T-cell (primary cell): ENCODE data around the gene PPP3R2. TPM values are rescaled to one million over a fixed set of nuclear protein-coding genes. Genes with fewer than 3 reads are reported as not detected.

Source experiments
- ATAC-seq, 4 experiments: fragments of 200-7000 bp in 3 of 4; fragments of 150-1000 bp in 1 of 4; cut with Tn5 transposase; replicated peaks in 1 of 4; 1 replicate in 3 of 4; 2 replicates in 1 of 4; pipeline ENCODE4 v1.10.0; 2021; ENCODE audit warnings: moderate library complexity in 3 of 4, mild to moderate bottlenecking in 2 of 4, moderate number of reproducible peaks in 1 of 4
- CTCF ChIA-PET, 2 donors: fragments of 300-600 bp; sonication (Branson Sonifier 250); formaldehyde crosslinking; loops; one replicate each; lab custom pipeline; 2022; ENCODE audit warnings: antibody characterized with exemption in 2 of 2; lab: Charles Lee
- POLR2A ChIA-PET, 2 donors: fragments of 300-600 bp; sonication (Branson Sonifier 250); formaldehyde crosslinking; loops; one replicate each; lab custom pipeline; 2022; ENCODE audit warnings: antibody characterized with exemption in 2 of 2; lab: Charles Lee
- DNase-seq, 35 experiments: peaks; one replicate each; pipeline versions ENCODE4 v3.0.0 to v3.0.0-alpha.2; 2013 to 2023
- H3K27ac ChIP-seq: one replicate; pipeline ENCODE4 v1.5.1; 2013; ENCODE audit warnings: low read length
- H3K27me3 ChIP-seq, 2 experiments: replicated peaks in 1 of 2; 1 replicate in 1 of 2; 2 replicates in 1 of 2; pipeline versions ENCODE4 v1.6.1 to v1.7.0; 2013; ENCODE audit warnings: low read length in 1 of 2, mixed read lengths in 1 of 2; ENCODE audit not compliant: control insufficient read depth in 2 of 2, insufficient read depth in 2 of 2; ENCODE audit errors: extremely low read depth in 1 of 2
- H3K36me3 ChIP-seq, 2 donors: 1 replicate in 1 of 2; 2 replicates in 1 of 2; pipeline versions ENCODE4 v1.6.1 to v1.7.0; 2013; ENCODE audit warnings: low read length in 1 of 2; ENCODE audit not compliant: control insufficient read depth in 2 of 2, insufficient read depth in 1 of 2; ENCODE audit errors: extremely low read depth in 1 of 2
- H3K4me1 ChIP-seq, 2 experiments: 1 replicate in 1 of 2; 2 replicates in 1 of 2; pipeline versions ENCODE4 v1.6.1 to v1.7.0; 2013; ENCODE audit warnings: low read length in 2 of 2, mixed read lengths in 1 of 2; ENCODE audit not compliant: insufficient read depth in 2 of 2, control insufficient read depth in 1 of 2; ENCODE audit errors: extremely low read depth in 1 of 2
- H3K4me3 ChIP-seq, 2 donors: 1 replicate in 1 of 2; 2 replicates in 1 of 2; pipeline versions ENCODE4 v1.5.1 to v1.7.0; 2013; ENCODE audit warnings: mild to moderate bottlenecking in 2 of 2, low read length in 1 of 2, moderate library complexity in 1 of 2; ENCODE audit not compliant: control insufficient read depth in 1 of 2; ENCODE audit errors: extremely low read depth in 1 of 2
- H3K9me3 ChIP-seq: 2 replicates; pipeline ENCODE4 v1.7.0; 2013
- H3K27ac Mint-ChIP-seq, 2 donors: one replicate each; pipeline ENCODE4 v1.8.0; 2020 to 2021; ENCODE audit warnings: mild to moderate bottlenecking in 2 of 2, mixed read lengths in 2 of 2
- H3K27me3 Mint-ChIP-seq, 2 donors: one replicate each; pipeline ENCODE4 v1.8.0; 2021 to 2022; ENCODE audit warnings: mixed read lengths in 2 of 2
- H3K36me3 Mint-ChIP-seq: one replicate; pipeline ENCODE4 v1.8.0; 2021; ENCODE audit warnings: mixed read lengths
- H3K4me1 Mint-ChIP-seq, 3 donors: one replicate each; pipeline ENCODE4 v1.8.0; 2020 to 2022; ENCODE audit warnings: mixed read lengths in 3 of 3, mild to moderate bottlenecking in 1 of 3
- H3K4me3 Mint-ChIP-seq, 3 donors: one replicate each; pipeline ENCODE4 v1.8.0; 2020 to 2022; ENCODE audit warnings: mild to moderate bottlenecking in 3 of 3, mixed read lengths in 3 of 3, moderate library complexity in 3 of 3
- H3K9me3 Mint-ChIP-seq, 3 donors: one replicate each; pipeline ENCODE4 v1.8.0; 2020 to 2022; ENCODE audit warnings: mixed read lengths in 3 of 3
- WGBS: methylation state at CpG from one replicate; pipeline ENCODE4 v1.1.5; 2013; ENCODE audit warnings: missing lambda C conversion rate; ENCODE audit not compliant: insufficient coverage; 5-methylcytosine and 5-hydroxymethylcytosine counted together
- total RNA-seq, 35 experiments: library from RNA in 6 of 35; stranded (reverse) in 6 of 35; fragments of 120-200 nt in 1 of 35; gene quantifications; one replicate each; pipeline versions ENCODE4 v1.2.1 to v1.2.4 and lab custom pipeline; 2013 to 2026

The PPP3R2 gene, protein sequence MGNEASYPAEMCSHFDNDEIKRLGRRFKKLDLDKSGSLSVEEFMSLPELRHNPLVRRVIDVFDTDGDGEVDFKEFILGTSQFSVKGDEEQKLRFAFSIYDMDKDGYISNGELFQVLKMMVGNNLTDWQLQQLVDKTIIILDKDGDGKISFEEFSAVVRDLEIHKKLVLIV
- total RNA-seq (not detected), total RNA-seq (lab: John Stamatoyannopoulos, UW) (0 to 0.07 (median 0) reads per million in 29 experiments)
- total RNA-seq (2013) = not detected

- peaks cover 0 to 2% (median 0%) of the 10 kb centered on the region in 3 donors for H3K4me1 Mint-ChIP-seq
- no peak for DNase-seq
- WGBS = 91% methylated on average over 15 of the region's 19 CpGs
- H3K27ac Mint-ChIP-seq = no peak within 1 kb of the TSS
- no peaks in the 10 kb centered on the region for H3K36me3 ChIP-seq
- ChIA-PET CTCF (no interaction called here), POLR2A (no interaction called here)
- no peak for ATAC-seq
- H3K4me3 Mint-ChIP-seq = no peak within 1 kb of the TSS
- no peak within 1 kb of the TSS for H3K27ac ChIP-seq
- H3K4me3 ChIP-seq = no peak within 1 kb of the TSS
- no peaks in the 10 kb centered on the region for H3K9me3 ChIP-seq
- no peaks in the 10 kb centered on the region for H3K36me3 Mint-ChIP-seq
- no peaks in the 10 kb centered on the region for H3K9me3 Mint-ChIP-seq
- peaks cover 0 to 3% of the 10 kb centered on the region in 2 donors for H3K27me3 Mint-ChIP-seq
- H3K4me1 ChIP-seq = no peaks in the 10 kb centered on the region
- no peaks in the 10 kb centered on the region for H3K27me3 ChIP-seq
Measured at GRCh38 chr9:101594796-101595195, at the start of gene PPP3R2. PPP3R2 (minus strand) TSS chr9:101594969; CDS start chr9:101594921, 48 bp downstream.

DNA sequence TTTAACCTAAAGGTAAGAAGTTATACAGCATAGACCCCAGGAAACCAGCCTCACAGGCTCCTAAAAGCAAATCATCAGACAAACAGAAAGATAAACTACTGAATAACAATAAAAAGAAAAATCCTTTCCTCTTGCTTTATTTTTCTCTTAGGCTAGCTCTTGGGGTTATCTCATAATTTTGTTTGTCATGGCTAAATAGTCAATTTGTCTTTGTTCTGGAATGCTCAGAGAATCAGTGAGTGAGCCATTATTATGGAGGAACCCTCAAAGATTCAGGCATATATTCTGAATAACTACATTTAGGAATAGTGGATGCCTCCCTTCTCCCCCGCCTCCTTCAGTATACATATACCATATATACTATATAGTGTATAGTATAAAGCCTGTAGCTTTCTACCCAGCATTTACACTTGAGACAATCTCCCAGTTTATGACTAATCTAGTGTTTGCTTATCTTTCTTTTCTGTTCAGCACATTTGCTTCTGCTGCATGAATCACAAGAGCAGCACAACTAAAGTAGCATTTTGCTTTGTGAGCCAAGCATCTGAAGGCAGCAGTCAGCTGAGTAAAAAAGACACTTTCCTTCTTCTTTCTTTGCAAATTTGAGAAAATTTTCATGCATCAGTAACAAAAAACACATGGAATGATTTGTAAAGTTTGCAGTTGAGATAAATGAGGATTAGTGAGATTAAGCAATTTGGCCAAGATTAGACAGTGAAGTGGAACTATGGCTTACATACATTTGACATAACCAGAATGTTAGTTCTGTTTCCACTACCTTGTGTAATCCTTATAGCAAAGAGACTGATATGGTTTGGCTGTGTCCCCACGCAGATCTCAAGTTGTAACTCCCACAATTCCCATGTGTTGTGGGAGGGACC, 45.3 kb upstream of the PPP3R2 start:
- CTCF ChIA-PET = no interaction called here
- no peak overlapping the region for H3K4me3 ChIP-seq
- H3K4me3 Mint-ChIP-seq = no peak overlapping the region

GRCh38 chr9:101639311-101639710, 44.5 kb upstream of the PPP3R2 start:
- CTCF ChIA-PET = no interaction called here
- no peak for ATAC-seq
- Histone ChIP-seq H3K27ac (no peak overlapping the region), H3K36me3 (no peaks in the 10 kb centered on the region), H3K27me3 (no peaks in the 10 kb centered on the region), H3K4me1 (no peaks in the 10 kb centered on the region), H3K4me3 (no peak overlapping the region), H3K9me3 (no peaks in the 10 kb centered on the region)
- Mint-ChIP-seq H3K27me3 (no peaks in the 10 kb centered on the region), H3K4me1 (no peaks in the 10 kb centered on the region), H3K4me3 (no peak overlapping the region), H3K9me3 (peaks cover 3 to 5% (median 4%) of the 10 kb centered on the region in 3 donors), H3K36me3 (no peaks in the 10 kb centered on the region), H3K27ac (no peak overlapping the region)
- no CpG with 5 or more reads among the region's 1 CpG for WGBS
- POLR2A ChIA-PET = interaction anchor here in 1 of 2 donors (0.6 kb wide), 1 partner anchor 41 kb away, joined by 3 read pairs; no protein-coding TSS in a partner anchor
- no peak for DNase-seq

More for the DNA sequence above, 45.3 kb upstream of the PPP3R2 start:
- ATAC-seq (no peak), DNase-seq (no peak)
- H3K36me3 ChIP-seq = no peaks in the 10 kb centered on the region
- Mint-ChIP-seq H3K36me3 (no peaks in the 10 kb centered on the region), H3K9me3 (peaks cover 3 to 5% (median 4%) of the 10 kb centered on the region in 3 donors), H3K27me3 (no peaks in the 10 kb centered on the region), H3K27ac (no peak overlapping the region), H3K4me1 (no peaks in the 10 kb centered on the region)
- WGBS = no CpG with 5 or more reads among the region's 2 CpGs
- H3K9me3 ChIP-seq = no peaks in the 10 kb centered on the region
- H3K27me3 ChIP-seq = no peaks in the 10 kb centered on the region
- no peaks in the 10 kb centered on the region for H3K4me1 ChIP-seq
- POLR2A ChIA-PET = no interaction called here
- H3K27ac ChIP-seq = no peak overlapping the region

- Histone ChIP-seq H3K4me3 (no peak overlapping the region), H3K36me3 (no peaks in the 10 kb centered on the region), H3K27ac (no peak overlapping the region), H3K4me1 (no peaks in the 10 kb centered on the region), H3K9me3 (no peaks in the 10 kb centered on the region), H3K27me3 (no peaks in the 10 kb centered on the region)
- WGBS = no CpG with 5 or more reads among the region's 3 CpGs
- DNase-seq = no peak
- ATAC-seq = no peak
- ChIA-PET CTCF (interaction anchor here in 1 of 2 donors (0.5 kb wide), 1 partner anchor 15 kb away, joined by 3 read pairs; no protein-coding TSS in a partner anchor), POLR2A (interaction anchor here in 1 of 2 donors (0.7 kb wide), 1 partner anchor 9 kb away, joined by 4 read pairs; no protein-coding TSS in a partner anchor)
- Mint-ChIP-seq H3K4me1 (no peaks in the 10 kb centered on the region), H3K36me3 (no peaks in the 10 kb centered on the region), H3K9me3 (no peaks in the 10 kb centered on the region), H3K4me3 (no peak overlapping the region), H3K27ac (no peak overlapping the region), H3K27me3 (peaks cover 0 to 5% of the 10 kb centered on the region in 2 donors)
Measured at GRCh38 chr9:101636247-101636646, 41.5 kb upstream of the PPP3R2 start.

DNA sequence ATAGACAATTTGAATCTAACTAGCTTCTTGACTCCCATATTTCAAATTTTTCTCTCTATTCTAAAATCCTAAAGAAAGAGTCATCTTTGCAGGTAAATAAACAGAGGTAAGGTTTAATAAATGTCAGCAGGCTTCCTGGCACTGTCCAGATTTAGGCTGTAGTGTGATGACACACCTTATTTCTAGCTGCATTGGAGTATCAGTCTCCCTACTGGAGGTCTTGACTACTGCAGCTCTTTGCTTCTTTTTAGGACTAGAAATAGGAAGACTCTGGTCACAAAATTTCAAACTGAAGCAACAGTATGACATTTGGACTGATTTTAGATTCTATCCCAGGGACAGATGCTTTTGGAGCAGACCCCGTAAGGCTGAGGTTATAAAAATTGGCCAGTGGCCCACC, 40.7 kb upstream of the PPP3R2 start:
- ATAC-seq = no peak
- Histone ChIP-seq H3K36me3 (no peaks in the 10 kb centered on the region), H3K4me1 (no peaks in the 10 kb centered on the region), H3K4me3 (no peak overlapping the region), H3K27ac (no peak overlapping the region), H3K27me3 (no peaks in the 10 kb centered on the region), H3K9me3 (no peaks in the 10 kb centered on the region)
- Mint-ChIP-seq H3K27ac (no peak overlapping the region), H3K4me1 (no peaks in the 10 kb centered on the region), H3K36me3 (no peaks in the 10 kb centered on the region), H3K4me3 (no peak overlapping the region), H3K9me3 (no peaks in the 10 kb centered on the region), H3K27me3 (peaks cover 0 to 5% of the 10 kb centered on the region in 2 donors)
- no peak for DNase-seq
- no CpG with 5 or more reads among the region's 1 CpG for WGBS
- POLR2A ChIA-PET = no interaction called here
- CTCF ChIA-PET = no interaction called here

DNA sequence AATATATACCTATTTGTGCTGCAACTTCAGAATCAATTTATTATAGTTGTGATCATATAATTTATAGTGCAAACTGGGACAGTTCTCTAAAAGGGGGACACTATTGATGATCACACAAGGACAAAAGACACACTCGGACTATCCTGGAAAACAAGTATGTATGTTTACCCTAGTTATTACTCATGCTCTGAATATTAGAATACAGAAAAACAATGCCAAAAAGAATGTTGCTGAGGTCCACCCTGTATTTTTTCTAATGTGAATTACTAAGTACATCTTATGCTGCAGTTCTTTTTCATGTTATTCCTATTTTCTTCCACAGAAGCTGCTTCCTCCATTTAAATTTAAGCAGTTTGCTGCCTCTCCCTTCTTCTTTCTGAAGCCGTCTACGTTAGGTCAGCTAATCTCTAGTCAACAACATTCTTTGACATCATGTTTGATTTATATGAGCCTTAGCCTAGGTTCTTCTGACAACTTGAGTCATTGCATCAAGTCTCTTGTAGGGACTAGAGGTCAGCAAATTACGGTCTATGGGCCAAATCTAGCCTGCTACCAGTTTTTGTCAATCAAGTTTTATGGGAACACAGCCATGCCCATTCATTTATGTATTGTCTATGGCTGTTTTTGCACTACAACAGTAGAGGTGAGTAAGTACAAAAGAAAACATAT, 40.1 kb upstream of the PPP3R2 start:
- H3K27me3 Mint-ChIP-seq = peaks cover 0 to 5% of the 10 kb centered on the region in 2 donors
- no peak overlapping the region for H3K4me3 ChIP-seq
- DNase-seq (no peak), ATAC-seq (no peak)
- CTCF ChIA-PET = no interaction called here
- no peaks in the 10 kb centered on the region for H3K36me3 Mint-ChIP-seq
- no peaks in the 10 kb centered on the region for H3K27me3 ChIP-seq
- H3K4me1 ChIP-seq = no peaks in the 10 kb centered on the region
- no peaks in the 10 kb centered on the region for H3K9me3 ChIP-seq
- H3K4me3 Mint-ChIP-seq = no peak overlapping the region
- no peak overlapping the region for H3K27ac Mint-ChIP-seq
- POLR2A ChIA-PET = no interaction called here
- H3K36me3 ChIP-seq = no peaks in the 10 kb centered on the region
- H3K4me1 Mint-ChIP-seq = no peaks in the 10 kb centered on the region
- 60% methylated on average over 1 of the region's 4 CpGs for WGBS
- H3K9me3 Mint-ChIP-seq = no peaks in the 10 kb centered on the region
- H3K27ac ChIP-seq = no peak overlapping the region
